Cardiac muscle cell (in vitro differentiated cells and primary cell): ENCODE data around the gene GPR146. TPM values are rescaled to one million over a fixed set of nuclear protein-coding genes. Genes with fewer than 3 reads are reported as not detected.

Experiments
- DNase-seq, 2 donors: peaks; one replicate each; pipeline versions ENCODE4 v3.0.0 to v3.0.0-alpha.2; 2010 to 2017; ENCODE audit warnings: low read depth in 1 of 2, low spot score in 1 of 2
- H3K27ac ChIP-seq: fragments of 200-600 bp; sonication (generic); 2 replicates; pipeline ENCODE4 v1.5.1; 2016
- H3K27me3 ChIP-seq: fragments of 200-600 bp; sonication (generic); 2 replicates; pipeline ENCODE4 v1.6.0; 2016; ENCODE audit warnings: control low read depth
- H3K36me3 ChIP-seq: fragments of 200-600 bp; sonication (generic); 2 replicates; pipeline ENCODE4 v1.5.1; 2016; ENCODE audit warnings: control low read depth
- H3K4me1 ChIP-seq: fragments of 200-600 bp; sonication (generic); 2 replicates; pipeline ENCODE4 v1.8.1; 2017; ENCODE audit warnings: low read depth, mild to moderate bottlenecking, mixed run types
- H3K4me3 ChIP-seq: fragments of 200-600 bp; sonication (generic); 2 replicates; pipeline ENCODE4 v1.5.1; 2016; ENCODE audit warnings: mild to moderate bottlenecking
- H3K9me3 ChIP-seq: fragments of 200-600 bp; sonication (generic); 2 replicates; pipeline ENCODE4 v1.5.1; 2017; ENCODE audit warnings: low read depth, mild to moderate bottlenecking, control low read depth
- CTCF ChIP-seq: IDR thresholded peaks from 2 replicates; pipeline ENCODE4 v1.5.1; 2012; ENCODE audit warnings: low read depth, mild to moderate bottlenecking, low read length
- polyA plus RNA-seq: library from polyadenylated mRNA; unstranded; fragments of >200 nt; fragmentation: Nextera tagmentation; extraction: Ambion mirVana; gene quantifications from 2 replicates; pipeline ENCODE4 v1.2.1, GENCODE V29; 2016
- total RNA-seq: library from RNA; depleted of rRNA; stranded (reverse); fragments of >200 nt; gene quantifications from 2 replicates; pipeline ENCODE4 v1.2.3, GENCODE V29; 2016

GPR146 gene
- total and polyA plus RNA-seq, 2 experiments from 2014 or later = 7.5 to 11.2 TPM

- H3K9me3 ChIP-seq = no peaks in the 10 kb centered on the region
- no peak for DNase-seq
- H3K4me1 ChIP-seq = no peaks in the 10 kb centered on the region
- no peaks in the 10 kb centered on the region for H3K27me3 ChIP-seq
- H3K27ac ChIP-seq = no peak overlapping the region
- no peak for TF ChIP-seq CTCF
- no peak overlapping the region for H3K4me3 ChIP-seq
- no peaks in the 10 kb centered on the region for H3K36me3 ChIP-seq
These were observed 60.3 kb downstream of the GPR146 start for GRCh38 chr7:1104516-1105179.

- no peaks in the 10 kb centered on the region for H3K27me3 ChIP-seq
- H3K4me3 ChIP-seq = no peak overlapping the region
- no peak for DNase-seq
- TF ChIP-seq CTCF = no peak
- no peak overlapping the region for H3K27ac ChIP-seq
- H3K9me3 ChIP-seq = no peaks in the 10 kb centered on the region
- H3K4me1 ChIP-seq = no peaks in the 10 kb centered on the region
- H3K36me3 ChIP-seq = no peaks in the 10 kb centered on the region
These were observed 60.8 kb downstream of the GPR146 start for GRCh38 chr7:1105189-1105588.

GRCh38 chr7:1106063-1106792 lies 61.9 kb downstream of the GPR146 start:
- H3K4me1 ChIP-seq = no peaks in the 10 kb centered on the region
- TF ChIP-seq CTCF = no peak
- no peak overlapping the region for H3K4me3 ChIP-seq
- H3K9me3 ChIP-seq = no peaks in the 10 kb centered on the region
- no peak for DNase-seq
- H3K27ac ChIP-seq = no peak overlapping the region
- H3K27me3 ChIP-seq = no peaks in the 10 kb centered on the region
- H3K36me3 ChIP-seq = no peaks in the 10 kb centered on the region

- Histone ChIP-seq H3K4me1 (no peaks in the 10 kb centered on the region), H3K36me3 (no peaks in the 10 kb centered on the region), H3K9me3 (no peaks in the 10 kb centered on the region), H3K4me3 (no peak overlapping the region), H3K27me3 (no peaks in the 10 kb centered on the region), H3K27ac (no peak overlapping the region)
- no peak for DNase-seq
- TF ChIP-seq CTCF = no peak
These were observed 62.6 kb downstream of the GPR146 start for GRCh38 chr7:1106793-1107421.

- no peaks in the 10 kb centered on the region for H3K9me3 ChIP-seq
- H3K4me1 ChIP-seq = no peaks in the 10 kb centered on the region
- no peak for DNase-seq
- TF ChIP-seq CTCF = no peak
- H3K27ac ChIP-seq = no peak overlapping the region
- H3K4me3 ChIP-seq = no peak overlapping the region
- no peaks in the 10 kb centered on the region for H3K27me3 ChIP-seq
- H3K36me3 ChIP-seq = no peaks in the 10 kb centered on the region
These were observed 64.0 kb downstream of the GPR146 start for GRCh38 chr7:1108264-1108920.

Other genes starting within 250 kb of the GPR146 start
- gene SUN1, start 212.1 kb upstream of the GPR146 start, total RNA-seq = 172 and 188 TPM in 2 replicates
- 152 and 172 TPM in 2 replicates for gene SUN1, start 212.1 kb upstream of the GPR146 start, polyA plus RNA-seq
- 45.3 and 55.0 TPM in 2 replicates for gene GET4, start 168.0 kb upstream of the GPR146 start, total RNA-seq
- 75.4 and 82.6 TPM in 2 replicates for gene GET4, start 168.0 kb upstream of the GPR146 start, polyA plus RNA-seq
- 12.0 and 12.8 TPM in 2 replicates for gene ADAP1, start 89.9 kb upstream of the GPR146 start, total RNA-seq
- 9.6 and 14.4 TPM in 2 replicates for gene ADAP1, start 89.9 kb upstream of the GPR146 start, polyA plus RNA-seq
- 11.7 and 18.1 TPM in 2 replicates for gene COX19, start 69.0 kb upstream of the GPR146 start, total RNA-seq
- 18.3 and 23.6 TPM in 2 replicates for gene COX19, start 69.0 kb upstream of the GPR146 start, polyA plus RNA-seq
- 3.4 TPM in 1 of 2 replicates, not detected in the other for gene CYP2W1, start 61.4 kb upstream of the GPR146 start, total RNA-seq
- 0.10 TPM in 1 of 2 replicates, not detected in the other for gene CYP2W1, start 61.4 kb upstream of the GPR146 start, polyA plus RNA-seq
- 1.6 and 5.2 TPM in 2 replicates for gene GPER1, start 43.6 kb downstream of the GPR146 start, total RNA-seq
- gene GPER1, start 43.6 kb downstream of the GPR146 start, polyA plus RNA-seq = 1.7 and 3.4 TPM in 2 replicates
- gene ZFAND2A, start 115.7 kb downstream of the GPR146 start, total RNA-seq = 6.0 and 12.2 TPM in 2 replicates
- 22.4 and 24.6 TPM in 2 replicates for gene ZFAND2A, start 115.7 kb downstream of the GPR146 start, polyA plus RNA-seq
- 6.4 and 11.8 TPM in 2 replicates for gene UNCX, start 188.3 kb downstream of the GPR146 start, total RNA-seq
- gene UNCX, start 188.3 kb downstream of the GPR146 start, polyA plus RNA-seq = 6.7 and 14.6 TPM in 2 replicates